ENCODE results near the gene PLA2G7.
"Not testable (repeated sequence)": the region's sequence is repeated elsewhere in the genome, so short reads cannot be mapped to it uniquely, and the experiment has no call there.

PLA2G7 gene

DNA sequence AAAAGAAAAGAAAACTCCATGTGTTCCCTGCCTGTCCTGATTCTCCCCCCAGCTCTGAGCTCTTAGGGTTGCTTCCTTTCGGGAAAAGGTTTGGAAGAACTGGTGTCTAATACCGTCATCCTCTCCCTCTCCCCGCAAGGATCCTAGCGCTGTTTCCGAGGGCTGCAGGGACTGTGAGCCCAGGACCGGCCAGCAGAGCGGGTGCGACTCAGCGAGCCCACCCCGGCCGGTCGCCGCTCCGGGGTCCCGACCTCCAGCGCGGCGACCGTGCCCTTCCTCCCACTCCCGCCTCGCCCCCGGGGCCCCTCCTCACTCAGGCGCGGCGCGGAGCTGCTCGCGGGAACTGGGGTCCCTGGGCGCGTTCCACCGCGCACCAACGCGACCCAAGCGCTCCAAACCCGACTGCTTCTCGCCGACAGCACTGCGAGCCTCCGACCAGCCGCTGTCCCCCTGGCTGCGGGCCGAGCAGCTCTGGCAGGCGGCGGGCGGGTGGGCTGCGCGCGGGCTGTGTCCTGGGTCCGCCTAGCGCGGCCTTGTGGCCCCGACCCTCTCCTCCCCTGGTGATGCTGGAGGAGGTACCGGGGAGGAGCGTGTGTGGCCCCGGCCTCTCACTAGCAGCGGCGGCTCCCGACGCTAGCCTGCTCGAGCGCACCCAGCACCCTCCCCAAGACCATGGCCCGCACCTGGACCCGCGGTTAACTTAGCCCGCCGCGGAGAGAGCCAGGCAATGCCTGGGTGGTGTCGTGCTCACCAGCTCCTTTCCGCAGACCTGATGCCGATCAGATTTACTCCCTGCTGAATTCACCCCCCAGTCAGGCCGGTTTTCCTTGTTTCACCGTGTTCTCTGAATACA, at the start of gene PLA2G7:
PLA2G7 (minus strand) TSS at position 509 of the 853 bp plus-strand sequence. CDS start 12,484 bp downstream, outside the sequence.
- peak within 1 kb of the TSS; percentile 66 for H3K4me3 Mint-ChIP-seq
- H3K27ac Mint-ChIP-seq = no peak within 1 kb of the TSS
- peak; percentile 38 for ATAC-seq
- no peaks in the 10 kb centered on the region for H3K36me3 Mint-ChIP-seq
- no peaks in the 10 kb centered on the region for H3K9me3 Mint-ChIP-seq
- H3K27me3 Mint-ChIP-seq = peaks cover 53% of the 10 kb centered on the region
- H3K4me1 Mint-ChIP-seq = peaks cover 10% of the 10 kb centered on the region

DNA sequence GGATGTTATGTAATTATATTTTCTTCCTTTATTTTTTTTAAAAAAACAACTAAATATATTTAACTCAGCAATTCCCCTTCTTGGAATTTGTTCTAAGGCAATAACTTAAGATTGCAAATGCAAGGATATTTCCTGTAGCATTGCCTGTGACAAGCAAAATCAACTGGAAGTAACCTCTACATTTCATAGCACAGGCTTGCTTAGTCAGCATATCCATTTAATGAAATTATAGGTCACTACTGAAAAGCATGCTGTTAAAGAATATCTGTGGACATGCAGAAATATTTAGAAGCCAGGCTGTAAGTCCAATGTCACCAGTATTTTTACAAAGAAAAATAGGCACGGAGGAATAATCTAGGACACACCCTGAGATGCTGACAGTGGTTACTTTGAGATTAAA, 49.4 kb upstream of the PLA2G7 start:
- Mint-ChIP-seq H3K36me3 (no peaks in the 10 kb centered on the region), H3K4me3 (no peak overlapping the region), H3K9me3 (no peaks in the 10 kb centered on the region), H3K27me3 (no peaks in the 10 kb centered on the region), H3K27ac (no peak overlapping the region), H3K4me1 (no peaks in the 10 kb centered on the region)
- ATAC-seq = no peak

DNA sequence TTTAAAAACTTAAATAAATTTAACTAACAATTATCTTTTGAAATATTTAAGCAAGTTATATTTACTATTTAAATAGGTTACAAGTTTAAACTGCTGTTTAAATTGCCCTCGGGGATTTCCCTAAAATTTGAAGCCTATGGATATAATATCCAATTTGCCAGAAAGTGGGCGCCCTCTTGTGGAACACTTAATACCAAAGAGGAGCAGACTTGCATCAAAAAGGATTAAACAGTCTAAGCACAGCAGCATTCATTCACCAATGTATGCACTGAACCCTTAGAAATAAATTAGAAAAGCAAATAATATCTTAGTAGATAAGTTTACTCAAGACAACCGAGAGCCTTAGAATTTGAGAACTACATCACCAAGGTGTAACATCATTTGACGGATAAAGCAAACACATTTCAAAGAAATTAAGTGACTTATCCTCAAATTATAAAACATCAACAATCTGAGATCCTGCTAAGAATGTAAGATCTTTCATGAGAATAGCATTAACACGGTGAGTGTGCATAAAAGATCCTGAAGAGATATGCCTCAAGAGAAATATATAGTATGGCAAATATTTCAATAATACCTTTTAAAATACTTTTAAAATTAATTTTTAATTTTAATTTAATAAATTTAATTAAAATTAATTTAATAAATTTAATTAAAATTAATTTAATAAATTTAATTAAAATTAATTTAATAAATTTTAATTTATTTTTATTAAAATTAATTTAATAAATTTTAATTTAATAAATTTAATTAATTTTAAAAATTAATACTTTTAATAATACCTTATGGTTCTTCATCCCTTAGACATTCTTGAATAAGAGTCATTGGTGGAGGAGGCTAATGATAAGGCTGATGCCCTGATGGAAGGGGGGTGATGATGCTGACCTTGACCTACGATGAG, 46.6 kb upstream of the PLA2G7 start:
- ATAC-seq = no peak
- no peaks in the 10 kb centered on the region for H3K27me3 Mint-ChIP-seq

DNA sequence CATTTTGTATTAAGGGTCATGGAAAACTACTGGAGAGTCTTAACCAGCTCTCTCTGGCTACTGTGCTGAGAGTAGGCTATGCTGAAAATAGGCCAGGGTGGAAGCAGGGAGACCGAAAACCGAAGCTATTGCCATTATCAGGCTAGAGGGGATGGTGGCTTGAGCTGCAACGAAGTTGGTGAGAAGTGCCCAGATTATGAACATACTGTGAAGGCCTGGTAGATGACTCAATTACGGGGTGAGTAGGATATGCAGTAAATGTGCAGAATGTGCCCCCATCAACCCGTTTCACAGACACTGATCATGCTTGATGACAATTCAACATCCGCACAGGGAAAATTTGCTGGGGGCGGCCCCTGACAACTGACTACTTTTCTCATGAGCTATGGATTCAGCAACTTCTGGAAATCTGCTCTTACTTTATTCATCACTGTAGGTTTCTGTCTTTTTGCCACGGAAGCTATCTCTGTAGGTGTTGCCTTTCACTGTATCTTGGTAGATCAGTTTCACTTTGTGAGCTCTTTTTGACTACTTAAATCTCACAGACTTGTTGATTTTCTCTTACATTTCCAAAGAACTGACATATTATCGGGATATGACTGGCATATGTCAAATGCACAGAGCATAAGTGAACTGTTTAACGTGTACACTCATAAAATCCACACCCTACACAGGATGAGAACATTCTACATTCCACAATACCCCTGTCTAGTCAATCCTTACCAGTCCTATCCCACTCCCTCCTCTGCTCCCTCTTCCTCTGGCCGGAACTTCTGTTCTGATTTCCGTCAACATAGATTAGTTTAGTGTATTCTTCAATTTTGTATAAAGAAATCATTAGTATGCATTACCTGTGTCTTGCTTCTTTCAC, 42.5 kb upstream of the PLA2G7 start:
- no peak for ATAC-seq
- H3K4me1 Mint-ChIP-seq = peaks cover 5% of the 10 kb centered on the region

More for the DNA sequence above, 46.6 kb upstream of the PLA2G7 start:
- no peaks in the 10 kb centered on the region for H3K36me3 Mint-ChIP-seq
- H3K4me1 Mint-ChIP-seq = no peaks in the 10 kb centered on the region
- no peak overlapping the region for H3K27ac Mint-ChIP-seq
- H3K9me3 Mint-ChIP-seq = no peaks in the 10 kb centered on the region
- H3K4me3 Mint-ChIP-seq = no peak overlapping the region

DNA sequence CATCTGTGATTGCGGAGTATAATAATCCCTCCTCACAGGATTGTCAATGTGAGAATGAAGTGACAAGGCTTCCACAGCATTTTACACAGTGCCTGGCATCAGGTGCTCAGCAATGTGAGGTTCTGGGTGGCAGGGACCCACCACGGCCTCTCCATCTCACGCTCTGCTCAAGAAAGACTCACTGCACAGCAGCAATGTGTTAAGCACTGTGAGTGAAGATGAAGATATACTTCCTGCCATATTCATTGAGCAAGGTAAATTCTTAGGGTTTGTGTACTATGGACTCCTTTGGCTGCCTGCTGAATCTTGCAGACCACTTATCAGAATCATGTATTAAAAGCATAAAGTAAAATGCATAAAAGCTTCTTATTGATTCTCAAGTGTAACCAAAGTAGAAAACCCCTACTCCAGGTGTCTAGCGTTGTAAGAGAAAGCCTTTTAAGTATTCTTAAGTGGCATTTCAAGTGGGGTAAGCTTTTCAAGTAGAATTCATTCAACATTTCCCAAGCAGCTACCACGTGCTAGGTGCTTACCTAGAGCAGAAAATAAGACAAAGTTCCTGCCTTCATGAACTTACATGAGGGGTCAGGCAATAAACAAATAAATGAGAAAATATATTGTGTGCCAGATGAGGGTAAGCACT, 41.0 kb upstream of the PLA2G7 start:
- Mint-ChIP-seq H3K36me3 (no peaks in the 10 kb centered on the region), H3K27me3 (no peaks in the 10 kb centered on the region), H3K4me1 (peaks cover 11% of the 10 kb centered on the region), H3K27ac (no peak overlapping the region), H3K4me3 (no peak overlapping the region), H3K9me3 (no peaks in the 10 kb centered on the region)
- ATAC-seq = no peak

More for the DNA sequence above, 42.5 kb upstream of the PLA2G7 start:
- H3K27me3 Mint-ChIP-seq = no peaks in the 10 kb centered on the region
- no peak overlapping the region for H3K27ac Mint-ChIP-seq
- no peak overlapping the region for H3K4me3 Mint-ChIP-seq
- H3K9me3 Mint-ChIP-seq = no peaks in the 10 kb centered on the region
- H3K36me3 Mint-ChIP-seq = no peaks in the 10 kb centered on the region

DNA sequence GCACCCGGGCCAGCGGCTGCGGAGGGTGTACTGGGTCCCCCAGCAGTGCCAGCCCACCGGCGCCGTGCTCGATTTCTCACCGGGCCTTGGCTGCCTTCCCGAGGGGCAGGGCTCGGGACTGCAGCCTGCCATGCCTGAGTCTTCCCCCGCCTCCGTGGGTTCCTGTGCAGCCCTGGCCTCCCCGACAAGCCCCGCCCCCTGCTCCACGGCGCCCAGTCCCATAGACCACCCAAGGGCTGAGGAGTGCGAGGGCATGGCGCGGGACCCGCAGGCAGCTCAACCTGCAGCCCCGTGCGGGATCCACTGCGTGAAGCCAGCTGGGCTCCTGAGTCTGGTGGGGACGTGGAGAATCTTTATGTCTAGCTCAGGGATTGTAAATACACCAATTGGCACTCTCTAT, 39.6 kb upstream of the PLA2G7 start:
- not testable (repeated sequence) for H3K36me3 Mint-ChIP-seq, H3K27me3 Mint-ChIP-seq, H3K4me3 Mint-ChIP-seq, H3K27ac Mint-ChIP-seq, H3K9me3 Mint-ChIP-seq, ATAC-seq
- peaks cover 11% of the 10 kb centered on the region for H3K4me1 Mint-ChIP-seq

DNA sequence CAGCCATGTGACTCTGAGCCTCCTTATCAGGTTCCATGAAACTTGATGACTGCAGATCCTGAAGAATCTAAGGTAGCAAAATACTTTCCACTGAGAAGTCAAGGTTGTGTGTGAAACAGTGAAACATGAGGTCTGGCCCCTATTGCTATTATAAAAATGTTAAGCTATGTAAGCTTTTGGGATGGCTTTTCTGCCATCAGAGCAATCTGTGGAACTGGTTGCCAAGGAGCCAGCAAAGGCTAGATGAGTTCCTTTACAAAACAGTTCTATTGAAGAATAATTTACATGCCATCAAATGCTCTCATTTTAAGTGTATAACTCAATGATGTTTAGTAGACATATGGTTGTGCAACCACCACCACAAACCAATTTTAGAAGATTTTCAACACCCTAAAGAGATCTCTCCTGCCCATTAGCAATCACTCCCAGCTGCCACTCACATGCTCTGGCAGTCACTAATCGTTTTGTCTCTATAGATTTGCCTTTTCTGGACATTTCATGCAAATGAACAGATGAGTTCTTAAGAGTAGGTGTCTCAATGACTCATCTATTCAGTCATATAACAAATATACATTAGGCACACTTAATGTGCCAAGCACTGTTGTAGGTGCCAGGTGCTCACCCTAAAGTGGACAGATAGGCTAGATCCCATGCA, 38.2 kb upstream of the PLA2G7 start:
- H3K36me3 Mint-ChIP-seq = no peaks in the 10 kb centered on the region
- no peaks in the 10 kb centered on the region for H3K9me3 Mint-ChIP-seq
- no peaks in the 10 kb centered on the region for H3K27me3 Mint-ChIP-seq
- peak overlapping the region; percentile 11 for H3K27ac Mint-ChIP-seq
- H3K4me3 Mint-ChIP-seq = no peak overlapping the region
- ATAC-seq = no peak
- peaks cover 11% of the 10 kb centered on the region for H3K4me1 Mint-ChIP-seq

DNA sequence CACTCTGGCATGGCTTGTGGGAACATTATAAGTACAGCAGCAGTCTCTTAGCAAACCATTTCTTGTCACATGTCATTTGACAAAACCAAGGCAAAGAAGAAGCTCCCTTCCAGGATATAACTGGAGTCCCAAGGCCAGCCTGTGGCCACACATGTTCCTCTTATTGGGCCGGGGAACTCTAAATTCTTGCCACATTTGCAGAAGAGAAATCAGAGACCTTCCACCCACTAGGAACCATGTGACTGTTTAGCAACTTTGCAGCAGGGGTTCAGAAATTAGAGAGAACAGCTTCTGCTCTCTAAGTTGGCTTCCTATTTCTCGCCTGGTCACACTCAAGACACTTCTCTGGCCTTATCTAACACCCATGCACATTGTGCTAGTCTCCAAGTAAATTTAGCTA, 37.6 kb upstream of the PLA2G7 start:
- Mint-ChIP-seq H3K4me3 (no peak overlapping the region), H3K27ac (peak overlapping the region; percentile 11), H3K27me3 (no peaks in the 10 kb centered on the region), H3K4me1 (peaks cover 11% of the 10 kb centered on the region), H3K9me3 (no peaks in the 10 kb centered on the region), H3K36me3 (no peaks in the 10 kb centered on the region)
- ATAC-seq = peak; percentile 90

DNA sequence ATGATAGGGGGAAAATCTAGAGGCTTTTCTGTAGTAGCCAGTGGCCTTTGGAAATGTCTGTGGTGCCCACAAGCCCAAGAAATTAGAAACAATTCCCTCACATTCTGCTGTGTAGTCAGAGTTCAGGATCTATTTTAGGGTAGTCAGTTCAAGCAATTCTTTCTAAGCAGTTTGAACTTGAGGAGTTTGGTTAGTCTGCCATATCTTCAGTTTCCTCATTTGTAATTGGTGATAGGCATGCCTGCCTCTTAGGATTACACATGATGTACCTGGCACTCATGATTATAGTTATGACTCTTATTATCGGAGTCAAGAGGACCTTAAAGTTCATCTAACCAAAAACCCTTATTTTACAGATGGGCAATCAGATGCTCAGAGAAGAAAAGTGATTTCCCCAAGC, 36.8 kb upstream of the PLA2G7 start:
- Mint-ChIP-seq H3K9me3 (no peaks in the 10 kb centered on the region), H3K4me1 (peaks cover 11% of the 10 kb centered on the region), H3K27me3 (no peaks in the 10 kb centered on the region), H3K36me3 (no peaks in the 10 kb centered on the region), H3K4me3 (no peak overlapping the region), H3K27ac (peak overlapping the region; percentile 11)
- peak; percentile 51 for ATAC-seq

DNA sequence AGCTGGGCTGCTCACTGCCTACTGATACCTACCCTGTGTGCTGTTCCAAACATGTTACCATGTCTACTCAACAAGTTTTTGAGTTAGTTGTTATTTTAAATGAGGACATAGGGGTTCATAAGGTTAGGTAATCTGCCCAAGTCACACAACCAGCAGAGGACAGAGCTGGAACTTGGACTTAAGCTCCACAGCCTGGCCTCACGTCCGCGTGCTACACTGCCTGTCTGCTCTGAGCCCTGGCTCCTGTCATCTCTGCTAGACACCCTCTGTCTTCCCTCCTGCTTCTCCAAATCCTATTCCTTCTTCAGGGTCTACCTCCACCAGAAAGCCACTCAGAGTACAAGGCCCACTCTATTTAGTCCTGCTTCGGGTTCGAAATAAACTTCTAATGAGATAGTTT, 29.8 kb upstream of the PLA2G7 start:
- H3K4me1 Mint-ChIP-seq = no peaks in the 10 kb centered on the region
- no peaks in the 10 kb centered on the region for H3K36me3 Mint-ChIP-seq

DNA sequence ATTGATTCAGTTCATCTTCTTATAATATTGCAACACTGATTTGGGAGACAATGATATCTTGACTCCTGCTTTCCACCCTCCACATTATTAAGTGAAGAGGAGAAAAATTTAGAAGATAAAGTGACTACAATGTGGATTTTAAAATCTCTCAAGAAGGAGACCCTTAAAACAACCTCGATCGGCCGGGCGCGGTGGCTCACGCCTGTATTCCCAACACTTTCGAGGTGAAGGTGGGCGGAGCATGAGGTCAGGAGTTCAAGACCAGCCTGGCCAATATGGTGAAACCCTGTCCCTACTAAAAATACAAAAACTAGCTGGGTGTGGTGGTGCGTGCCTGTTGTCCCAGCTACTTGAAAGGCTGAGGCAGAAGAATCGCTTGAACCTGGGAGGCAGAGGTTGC, 29.1 kb upstream of the PLA2G7 start:
- not testable (repeated sequence) for H3K27ac Mint-ChIP-seq, ATAC-seq, H3K36me3 Mint-ChIP-seq, H3K4me1 Mint-ChIP-seq, H3K4me3 Mint-ChIP-seq, H3K9me3 Mint-ChIP-seq
- H3K27me3 Mint-ChIP-seq = peaks cover 24% of the 10 kb centered on the region

More for the DNA sequence above, 29.8 kb upstream of the PLA2G7 start:
- peaks cover 24% of the 10 kb centered on the region for H3K27me3 Mint-ChIP-seq
- no peak overlapping the region for H3K27ac Mint-ChIP-seq
- H3K4me3 Mint-ChIP-seq = no peak overlapping the region
- no peak for ATAC-seq
- no peaks in the 10 kb centered on the region for H3K9me3 Mint-ChIP-seq

DNA sequence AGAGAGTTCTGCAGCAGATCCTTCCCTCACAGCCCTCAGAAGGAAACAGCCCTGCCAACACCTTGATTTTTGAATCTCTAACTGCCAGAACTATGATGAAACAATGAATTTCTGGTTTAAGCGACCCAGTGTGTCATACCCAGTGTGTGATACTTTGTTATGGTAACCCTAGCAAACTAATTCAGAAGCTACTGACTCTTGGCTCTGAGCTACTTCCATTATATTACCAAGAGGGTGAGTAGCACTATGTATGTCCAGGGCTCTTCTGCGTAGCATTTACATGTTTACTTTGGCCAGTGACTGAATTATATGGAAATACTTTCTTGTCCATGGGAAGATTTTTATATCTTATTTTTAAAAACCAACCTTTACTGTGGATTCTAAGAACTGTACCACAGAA, 28.3 kb upstream of the PLA2G7 start:
- no peak overlapping the region for H3K27ac Mint-ChIP-seq
- H3K4me3 Mint-ChIP-seq = no peak overlapping the region
- ATAC-seq = no peak
- H3K9me3 Mint-ChIP-seq = no peaks in the 10 kb centered on the region
- no peaks in the 10 kb centered on the region for H3K4me1 Mint-ChIP-seq
- peaks cover 24% of the 10 kb centered on the region for H3K27me3 Mint-ChIP-seq
- H3K36me3 Mint-ChIP-seq = no peaks in the 10 kb centered on the region

DNA sequence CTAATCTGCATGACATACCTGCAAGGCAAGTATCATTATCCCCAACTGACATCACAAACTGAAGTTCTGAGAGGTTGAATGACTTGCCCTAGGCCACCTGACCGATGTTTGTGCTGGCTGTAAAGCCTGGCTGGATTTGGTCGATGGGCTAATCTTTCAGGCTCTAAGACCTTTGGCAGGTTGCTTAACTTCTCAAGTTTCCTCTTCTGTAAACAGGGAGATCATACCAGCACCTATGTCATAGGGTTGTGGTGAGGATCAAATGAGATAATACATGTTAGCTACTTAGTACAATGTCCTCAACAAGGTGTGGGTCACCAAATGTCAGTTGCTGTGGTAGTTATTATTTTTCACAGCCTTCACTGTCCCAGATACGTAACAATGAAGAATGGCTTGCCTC, 25.8 kb upstream of the PLA2G7 start:
- Mint-ChIP-seq H3K27me3 (peaks cover 24% of the 10 kb centered on the region), H3K36me3 (no peaks in the 10 kb centered on the region), H3K9me3 (no peaks in the 10 kb centered on the region), H3K4me3 (no peak overlapping the region), H3K4me1 (no peaks in the 10 kb centered on the region), H3K27ac (no peak overlapping the region)
- no peak for ATAC-seq
